ENCODE results near the gene CRACDL.

CRACDL gene, protein sequence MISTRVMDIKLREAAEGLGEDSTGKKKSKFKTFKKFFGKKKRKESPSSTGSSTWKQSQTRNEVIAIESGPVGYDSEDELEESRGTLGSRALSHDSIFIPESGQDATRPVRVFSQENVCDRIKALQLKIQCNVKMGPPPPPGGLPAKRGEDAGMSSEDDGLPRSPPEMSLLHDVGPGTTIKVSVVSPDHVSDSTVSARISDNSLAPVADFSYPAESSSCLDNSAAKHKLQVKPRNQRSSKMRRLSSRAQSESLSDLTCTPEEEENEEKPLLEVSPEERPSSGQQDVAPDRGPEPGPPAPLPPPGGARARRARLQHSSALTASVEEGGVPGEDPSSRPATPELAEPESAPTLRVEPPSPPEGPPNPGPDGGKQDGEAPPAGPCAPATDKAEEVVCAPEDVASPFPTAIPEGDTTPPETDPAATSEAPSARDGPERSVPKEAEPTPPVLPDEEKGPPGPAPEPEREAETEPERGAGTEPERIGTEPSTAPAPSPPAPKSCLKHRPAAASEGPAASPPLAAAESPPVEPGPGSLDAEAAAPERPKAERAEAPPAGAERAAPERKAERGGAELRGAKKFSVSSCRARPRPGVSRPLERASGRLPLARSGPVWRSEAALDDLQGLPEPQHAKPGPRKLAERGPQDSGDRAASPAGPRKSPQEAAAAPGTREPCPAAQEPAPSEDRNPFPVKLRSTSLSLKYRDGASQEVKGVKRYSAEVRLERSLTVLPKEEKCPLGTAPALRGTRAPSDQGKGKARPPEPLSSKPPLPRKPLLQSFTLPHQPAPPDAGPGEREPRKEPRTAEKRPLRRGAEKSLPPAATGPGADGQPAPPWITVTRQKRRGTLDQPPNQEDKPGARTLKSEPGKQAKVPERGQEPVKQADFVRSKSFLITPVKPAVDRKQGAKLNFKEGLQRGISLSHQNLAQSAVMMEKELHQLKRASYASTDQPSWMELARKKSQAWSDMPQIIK

DNA sequence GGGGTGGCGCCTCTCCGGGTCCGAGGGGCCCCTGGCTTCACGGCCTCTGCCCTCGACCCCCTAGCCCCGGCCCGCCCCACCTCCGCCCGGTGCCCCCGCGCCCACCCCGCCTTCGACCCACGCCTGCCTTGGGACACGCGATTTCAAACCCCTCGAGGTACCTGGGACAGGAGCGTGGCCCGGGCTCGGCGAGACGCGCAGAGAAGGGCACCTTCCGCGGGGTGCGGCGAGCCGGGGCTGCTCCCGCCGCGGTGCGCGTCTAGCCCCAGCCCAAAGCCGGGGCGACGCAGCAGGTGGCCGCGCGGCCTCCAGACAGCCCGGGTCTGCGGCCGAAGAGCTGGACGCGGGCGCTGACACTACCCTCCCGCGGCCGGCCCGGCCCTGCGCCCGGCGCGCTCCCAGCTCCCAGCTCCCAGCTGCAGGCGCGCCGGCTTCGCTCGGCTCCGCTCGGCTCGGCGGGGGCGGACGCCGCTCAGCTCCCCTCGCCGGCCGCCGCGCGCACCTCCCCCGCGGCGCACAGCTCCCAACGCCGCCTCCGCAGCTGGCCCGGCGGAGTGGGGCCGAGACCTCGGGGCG lies at the start of gene CRACDL:
CRACDL (minus strand) TSS at position 449 of the 576 bp plus-strand sequence. CDS start 89,425 bp downstream, outside the sequence.
- no peak for DNase-seq (ENCODE audit: low spot score)

DNA sequence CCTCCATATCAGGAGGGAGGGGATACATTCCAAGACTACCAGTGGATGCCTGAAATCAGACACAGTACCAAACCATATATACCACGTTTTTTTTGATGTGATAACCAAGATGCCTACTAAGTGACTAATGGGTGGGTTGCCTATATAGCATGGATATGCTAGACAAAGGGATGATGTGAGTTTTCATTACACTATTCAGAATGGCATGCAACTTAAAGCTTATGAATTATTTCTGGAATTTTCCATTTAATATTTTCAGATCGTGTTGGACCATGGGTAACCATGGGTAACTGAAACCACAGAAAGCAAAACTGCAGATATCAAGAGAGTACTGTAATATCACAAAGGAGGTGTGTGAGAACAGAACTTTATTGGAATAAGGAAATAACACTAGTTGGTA lies 39.6 kb upstream of the CRACDL start:
- no peak for DNase-seq (ENCODE audit: low spot score)

DNA sequence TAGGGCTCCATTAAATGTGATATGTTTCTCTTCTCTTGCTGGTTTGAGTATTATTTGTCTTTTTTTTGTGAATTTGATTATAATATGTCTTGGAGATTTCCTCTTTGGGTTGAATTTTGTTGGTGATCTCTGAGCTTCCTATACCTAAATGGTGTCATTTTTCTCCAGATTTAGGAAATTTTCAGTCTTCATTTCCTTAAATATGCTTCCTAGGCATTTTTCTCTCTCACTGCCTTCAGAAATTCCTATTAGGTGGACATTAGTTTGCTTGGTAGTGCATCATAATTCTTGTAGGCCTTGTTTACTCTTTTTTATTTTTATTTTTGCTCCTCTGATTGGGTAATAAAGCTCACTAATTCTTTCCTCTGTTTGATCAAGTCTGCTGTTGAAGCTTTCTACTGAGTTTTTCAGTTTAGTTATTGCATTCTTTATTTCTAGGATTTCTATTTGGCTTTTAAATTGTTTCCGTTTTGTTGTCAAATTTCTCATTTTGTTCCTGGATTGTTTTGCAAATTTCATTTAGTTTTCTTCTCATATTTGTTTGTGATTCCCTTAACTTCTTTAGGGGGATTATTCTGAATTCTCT lies 36.6 kb upstream of the CRACDL start:
- no peak for DNase-seq (ENCODE audit: low spot score)

DNA sequence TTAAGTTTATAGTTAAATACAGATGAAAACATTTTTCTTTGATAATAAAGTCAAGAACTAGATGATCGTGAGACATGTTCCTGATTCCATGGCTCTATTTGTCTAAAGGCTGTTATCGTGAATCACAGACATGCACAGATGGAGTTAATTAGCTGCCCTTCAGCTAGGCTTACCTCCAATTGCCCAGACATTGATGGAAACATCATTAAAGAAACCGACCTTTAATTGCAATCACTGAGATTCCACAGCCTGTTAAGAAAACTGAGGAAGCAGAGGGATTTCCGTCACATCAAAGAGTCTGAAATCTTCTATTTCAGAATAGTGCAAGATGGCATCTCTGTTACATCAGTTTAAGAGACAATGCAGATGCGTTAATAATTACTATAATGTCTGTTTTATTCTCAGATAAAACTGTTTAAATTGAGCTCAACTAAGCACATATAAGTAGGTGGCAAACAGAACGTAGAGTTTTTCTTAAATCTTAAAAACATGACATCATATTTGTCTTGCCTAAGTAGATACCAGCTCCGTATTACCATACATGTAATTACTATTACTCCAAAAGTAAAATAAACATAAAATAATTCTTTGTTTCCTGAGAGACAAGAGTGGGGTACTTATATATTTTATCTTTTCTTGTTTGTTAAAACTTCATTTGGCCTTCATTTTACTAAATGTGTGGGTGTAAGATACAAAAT lies 23.9 kb upstream of the CRACDL start:
- no peak for DNase-seq (ENCODE audit: low spot score)

DNA sequence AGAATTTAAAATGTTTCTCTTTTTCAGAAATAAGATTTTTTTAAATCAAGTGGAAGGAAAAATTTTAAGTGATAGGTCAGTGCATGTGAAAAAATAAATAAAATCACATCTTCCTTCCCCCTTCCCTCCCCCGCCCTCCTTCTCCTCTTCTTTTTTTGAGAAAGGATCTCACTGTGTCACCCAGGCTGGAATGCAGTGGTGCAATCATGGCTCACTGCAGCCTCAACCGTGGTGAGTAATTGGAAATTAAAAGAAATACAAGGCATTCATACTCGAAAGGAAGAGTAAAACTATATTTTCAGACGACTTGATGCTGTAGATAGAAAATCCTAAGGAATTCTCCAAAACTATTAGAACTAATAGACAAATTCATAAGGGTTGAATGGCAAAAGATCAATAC lies 16.9 kb upstream of the CRACDL start:
- DNase-seq (ENCODE audit: low spot score), result no peak

DNA sequence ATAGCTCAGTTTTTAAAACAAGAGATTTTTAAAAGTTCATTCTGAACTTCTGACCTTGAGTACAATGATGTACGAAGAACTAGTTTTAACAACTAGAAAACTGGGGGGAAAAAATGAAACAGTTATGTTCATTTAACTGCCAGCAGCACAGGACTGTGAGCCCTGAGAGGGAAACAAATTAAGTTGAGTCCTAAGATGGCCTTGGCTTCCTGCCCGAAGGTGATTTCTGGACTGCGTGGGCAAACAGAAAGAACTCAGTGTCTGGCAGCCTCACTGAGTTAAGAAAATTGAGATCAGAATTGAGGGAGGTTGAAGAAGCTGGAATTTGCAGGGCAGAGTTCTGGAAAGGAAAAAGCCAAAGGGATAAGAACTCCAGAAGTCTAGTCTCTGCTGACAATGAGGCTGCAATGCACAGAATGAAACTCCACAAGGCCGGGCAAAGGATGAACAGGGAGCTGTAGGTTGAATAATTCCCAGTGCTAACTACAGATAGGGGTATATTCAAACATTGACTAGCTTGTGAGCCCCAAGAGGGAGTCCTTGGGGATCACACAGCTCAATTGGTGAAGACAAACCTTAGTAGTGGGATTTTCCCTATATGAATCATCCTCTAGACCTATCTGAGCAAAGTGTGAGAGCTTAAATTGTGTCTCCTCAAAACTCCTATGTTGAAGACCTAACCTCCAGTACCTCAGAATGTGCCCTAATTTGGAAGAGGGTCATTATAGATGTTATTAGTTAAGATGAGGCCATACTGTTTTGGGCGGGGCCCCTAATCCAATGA lies 13.1 kb upstream of the CRACDL start:
- no peak for DNase-seq (ENCODE audit: low spot score)

DNA sequence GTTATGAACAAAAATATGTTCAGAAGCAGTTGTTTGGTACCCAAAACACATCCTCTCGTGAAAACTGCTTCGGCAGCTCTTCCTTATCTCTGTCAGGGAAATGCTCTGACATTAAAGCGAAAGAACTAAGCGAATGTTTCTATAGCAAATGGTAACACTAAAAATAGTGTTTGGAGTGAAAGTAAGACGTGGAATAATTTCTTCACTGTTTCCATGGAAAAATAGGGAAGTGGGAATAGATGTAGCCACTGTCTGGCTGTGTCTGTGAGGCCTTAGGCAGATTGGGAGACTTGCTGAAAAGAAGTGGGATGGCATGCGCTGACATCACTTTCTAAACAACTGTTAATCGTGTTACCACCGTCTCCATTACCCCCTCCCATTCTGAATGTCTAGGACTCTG lies 11.5 kb upstream of the CRACDL start:
- no peak for DNase-seq (ENCODE audit: low spot score)

DNA sequence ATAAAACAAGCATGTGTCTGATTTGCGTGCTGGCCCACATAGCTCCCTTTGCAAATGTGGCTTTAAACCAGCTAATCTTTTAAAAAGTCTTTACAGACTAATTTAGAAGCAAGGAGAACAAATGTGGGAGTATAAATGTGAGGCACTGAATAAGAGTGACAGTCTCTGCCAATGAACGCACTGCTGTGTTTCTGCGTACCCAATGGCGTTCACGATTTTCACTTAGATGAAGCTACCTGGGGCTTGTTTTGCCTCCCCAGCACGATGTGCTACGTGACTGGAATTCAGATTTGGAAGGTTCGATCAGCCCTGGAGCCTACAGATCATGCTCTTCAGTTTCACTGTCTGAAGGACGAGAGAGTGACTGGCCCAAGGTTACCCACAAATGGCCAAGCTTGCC lies 10.8 kb upstream of the CRACDL start:
- DNase-seq (ENCODE audit: low spot score), result no peak

DNA sequence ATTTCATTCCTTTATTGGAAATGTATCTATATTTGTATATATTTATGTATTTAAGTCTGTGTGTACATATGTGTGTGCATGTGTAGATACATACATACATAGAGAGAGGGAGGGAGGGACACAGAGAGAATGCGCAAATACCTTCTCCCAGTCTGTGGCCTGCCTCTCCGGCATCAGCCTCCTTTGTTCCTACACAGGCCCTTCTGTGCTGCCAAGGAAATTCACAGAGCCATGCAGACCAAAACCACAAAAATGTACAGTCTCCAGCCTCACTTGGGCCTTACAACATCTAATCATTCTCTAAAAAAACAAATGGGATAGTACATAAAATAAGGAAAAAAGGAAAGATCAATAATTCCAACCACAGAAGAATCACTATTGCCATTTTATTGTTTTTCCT lies 8.8 kb upstream of the CRACDL start:
- DNase-seq (ENCODE audit: low spot score), result no peak

DNA sequence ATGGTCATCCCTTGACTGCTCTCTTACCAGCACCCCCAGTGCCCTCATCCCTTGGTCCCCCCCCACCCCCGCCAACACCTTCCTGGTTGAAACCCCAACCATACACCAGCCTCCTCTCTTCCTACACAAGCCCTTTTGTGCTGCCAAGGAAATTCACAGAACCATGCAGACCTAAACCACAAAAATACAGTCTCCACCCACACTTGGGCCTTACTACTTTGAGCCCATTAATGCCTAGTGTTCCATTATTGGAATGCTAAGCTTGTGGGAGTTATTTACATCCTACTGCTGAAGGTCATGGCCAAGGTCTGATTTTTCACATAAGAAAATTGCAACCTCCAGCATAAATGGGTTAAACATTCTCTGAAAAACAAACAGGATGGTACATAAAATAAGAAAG lies 4.1 kb upstream of the CRACDL start:
- no peak for DNase-seq (ENCODE audit: low spot score)

DNA sequence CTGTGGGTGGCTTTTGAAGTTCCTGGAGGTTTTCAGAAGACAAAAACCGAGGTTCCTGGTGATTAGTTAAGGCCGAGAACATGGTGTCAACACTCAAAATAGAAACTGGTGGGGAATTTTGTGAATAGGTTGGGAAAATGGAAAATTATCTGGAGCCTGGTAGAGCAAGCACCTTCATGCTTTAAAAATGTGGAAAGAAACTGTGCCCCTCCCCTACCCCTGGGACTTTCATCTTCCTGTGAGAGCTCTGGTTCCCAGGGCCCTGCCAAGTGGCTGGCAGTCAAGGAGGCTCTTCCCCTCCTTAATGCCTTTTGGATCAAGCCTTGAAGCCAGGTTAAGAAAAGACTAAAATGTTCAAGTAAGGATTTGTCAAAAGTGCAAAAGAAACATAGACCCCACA lies 1.9 kb upstream of the CRACDL start:
- DNase-seq (ENCODE audit: low spot score), result no peak

DNA sequence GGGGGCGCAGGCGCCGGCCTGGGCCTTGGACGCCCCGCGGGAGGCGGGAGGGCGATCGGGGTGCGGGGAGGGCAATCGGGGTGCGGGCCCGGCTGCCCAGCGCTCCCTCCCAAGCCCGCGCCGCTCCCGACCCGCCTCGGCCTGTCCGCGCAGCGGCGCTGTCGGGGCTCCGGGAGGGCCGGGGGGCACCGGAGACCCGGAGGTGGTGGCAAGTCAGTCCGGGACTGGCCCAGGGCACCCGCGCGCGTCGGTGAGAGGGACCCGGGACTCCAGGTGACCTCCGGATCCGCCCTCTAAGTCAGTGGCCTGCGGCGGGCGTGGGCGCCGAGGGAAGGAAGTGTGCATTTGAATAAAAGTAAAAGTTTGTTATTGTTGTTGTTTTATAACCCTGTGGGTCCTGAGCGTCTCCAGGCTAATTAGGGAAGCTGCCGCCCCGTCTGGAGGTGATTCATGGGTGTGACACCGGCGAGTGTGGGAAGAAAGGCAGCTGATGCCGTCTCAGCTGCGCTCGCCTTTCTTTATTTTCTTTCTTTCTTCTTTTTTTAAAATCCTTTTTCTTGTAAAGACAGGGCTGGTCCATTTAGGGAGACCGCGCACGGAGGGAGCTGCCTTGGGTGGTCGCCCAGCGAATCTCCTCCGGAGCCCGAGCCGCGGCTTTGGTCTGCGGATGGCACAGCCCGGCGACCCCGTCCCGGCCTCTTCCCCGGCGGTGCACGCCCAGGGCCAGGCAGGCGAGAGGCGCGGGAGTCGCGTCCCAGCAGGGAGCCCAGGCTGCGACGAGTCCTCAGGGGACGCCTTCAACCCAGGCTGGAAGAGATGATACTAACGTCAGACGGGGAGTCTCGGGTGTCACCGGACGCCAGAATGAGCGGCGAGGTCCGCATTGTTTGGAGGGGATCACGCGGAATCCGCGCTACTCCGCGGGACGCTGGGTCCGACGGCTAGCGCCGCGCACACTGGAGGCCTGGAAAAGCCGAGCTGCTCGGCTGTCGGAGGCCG lies 627 bp upstream of the CRACDL start:
- no peak for DNase-seq (ENCODE audit: low spot score)

DNA sequence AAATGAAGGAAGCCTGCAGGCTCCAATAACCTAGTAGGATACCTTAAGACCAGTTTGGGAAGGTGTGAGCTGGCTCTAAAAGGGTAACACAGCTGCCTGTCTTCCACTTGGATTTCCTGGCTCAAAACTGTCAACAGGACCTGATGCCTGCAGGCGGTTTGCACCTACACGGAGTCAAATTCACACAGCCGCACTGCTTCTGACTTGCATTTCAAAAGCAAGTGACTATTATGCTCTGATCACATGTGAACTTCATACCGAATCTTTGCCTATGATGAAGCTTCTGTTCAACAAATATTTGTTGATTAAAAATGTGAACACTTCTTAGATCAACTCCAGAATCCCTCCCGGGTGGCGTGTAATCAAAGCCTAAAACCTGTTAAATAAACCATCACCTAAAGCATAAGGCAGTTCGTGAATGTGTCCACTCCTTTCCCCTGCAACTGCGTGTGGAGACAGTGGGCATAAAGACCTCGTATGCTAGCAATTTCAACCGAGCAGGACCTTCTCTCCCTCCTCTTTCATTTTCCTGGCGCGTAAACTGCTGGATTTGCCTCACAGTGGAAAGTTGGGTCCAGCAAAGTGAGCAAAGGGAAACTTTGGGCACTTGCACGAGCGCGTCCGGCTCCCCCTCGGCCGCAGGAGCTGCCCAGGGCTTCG lies 784 bp downstream of the CRACDL start:
- DNase-seq (ENCODE audit: low spot score), result no peak

DNA sequence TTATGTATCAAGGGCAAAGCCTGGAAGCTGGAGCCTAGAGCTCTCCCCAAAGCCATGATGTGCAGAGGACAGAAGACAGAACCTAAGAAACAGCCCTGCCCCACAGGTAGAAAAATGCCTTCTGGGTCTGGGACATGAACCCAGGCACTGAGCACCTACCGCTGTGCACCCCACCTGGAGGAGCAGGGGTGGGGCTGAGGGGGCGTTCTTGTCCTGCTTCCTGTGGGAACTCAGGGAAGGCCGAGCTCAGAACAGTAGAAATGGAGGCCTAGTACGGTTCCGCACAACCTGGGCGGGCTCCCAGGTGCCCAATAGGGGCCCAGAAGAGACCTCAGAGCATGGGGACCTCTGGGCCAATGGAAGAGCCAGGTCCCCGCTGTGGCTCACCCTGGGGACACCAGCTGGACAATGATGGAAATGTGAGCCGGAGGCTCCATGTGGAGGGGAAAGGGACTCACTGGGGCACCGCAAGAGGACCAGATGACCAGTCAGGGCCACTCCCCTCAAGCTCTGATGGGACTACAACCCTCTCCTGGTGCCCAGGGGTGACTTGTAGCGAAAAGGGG lies 3.2 kb downstream of the CRACDL start:
- DNase-seq (ENCODE audit: low spot score), result no peak

DNA sequence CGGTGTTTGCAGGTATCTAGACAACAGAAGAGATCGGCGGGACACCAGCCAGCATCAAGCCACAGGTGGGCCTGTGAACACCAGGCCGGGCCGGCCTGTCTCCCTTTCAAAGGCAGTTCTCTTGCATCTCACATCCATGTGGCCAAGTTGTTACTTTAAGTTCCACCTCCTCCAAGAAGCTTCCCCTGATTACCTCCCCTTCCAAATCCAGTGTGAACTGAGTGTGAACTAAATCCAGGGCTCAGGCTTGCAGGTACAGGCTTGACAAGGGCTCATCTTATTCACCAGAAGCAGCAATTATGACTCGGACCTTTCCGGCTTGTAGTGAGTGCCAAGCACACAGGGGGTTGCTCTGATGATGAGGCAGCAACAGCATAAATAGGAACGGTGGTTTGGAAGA lies 3.9 kb downstream of the CRACDL start:
- no peak for DNase-seq (ENCODE audit: low spot score)

DNA sequence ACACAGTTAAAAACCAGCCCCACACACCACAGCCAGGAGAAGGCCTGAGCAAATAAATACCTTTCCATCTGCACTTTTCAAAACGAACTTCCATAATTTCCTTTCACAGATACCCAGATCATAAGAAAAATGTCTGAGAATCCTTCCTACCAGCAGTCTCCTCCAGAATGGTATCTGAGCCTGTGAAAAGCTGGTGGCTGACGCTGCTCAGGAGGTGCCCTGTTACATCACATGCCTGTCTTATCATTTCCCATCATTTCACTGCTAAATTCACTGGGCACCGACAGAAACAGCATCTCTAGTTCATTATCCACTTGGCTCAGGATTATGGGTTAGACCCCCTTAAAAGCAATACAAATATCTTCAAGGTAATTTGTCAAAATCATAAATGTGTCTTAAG lies 4.4 kb downstream of the CRACDL start:
- DNase-seq (ENCODE audit: low spot score), result no peak

DNA sequence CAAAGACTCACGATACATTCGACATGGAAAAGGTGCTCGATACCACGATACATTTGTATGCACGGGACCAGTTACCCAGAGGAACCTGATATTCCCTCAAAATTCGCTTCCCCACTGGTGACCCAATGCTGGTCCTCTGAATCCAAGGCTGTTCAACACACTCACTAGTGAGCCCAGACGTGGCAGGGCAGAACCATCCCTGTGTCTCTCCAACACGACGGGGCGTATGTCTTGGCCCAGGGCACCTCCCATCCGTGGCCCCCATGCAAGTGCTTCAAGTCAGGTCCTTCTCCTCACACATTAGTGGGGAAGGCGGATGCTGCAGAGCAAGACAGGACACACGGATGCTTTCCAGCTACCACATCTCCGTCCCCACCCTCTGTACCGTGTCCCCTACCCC lies 6.1 kb downstream of the CRACDL start:
- no peak for DNase-seq (ENCODE audit: low spot score)

DNA sequence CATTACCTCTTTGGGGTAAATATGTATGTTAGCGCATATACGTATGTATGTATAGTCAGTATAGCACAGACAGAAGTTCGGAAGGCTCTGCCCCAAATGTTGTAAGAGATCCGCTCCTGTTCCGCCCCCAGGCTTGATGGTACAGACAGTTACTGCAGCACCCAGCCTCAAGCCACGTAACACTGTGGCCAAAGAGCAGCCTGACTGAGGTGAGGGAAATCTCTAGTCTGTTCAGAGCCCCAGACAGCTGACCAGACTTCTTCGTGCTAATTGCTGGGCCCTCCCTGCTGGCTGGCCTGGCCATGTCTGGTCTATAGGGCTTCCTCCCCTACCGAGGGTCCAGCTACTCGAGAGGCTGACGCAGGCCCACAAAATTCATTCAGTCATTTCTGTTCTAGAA lies 7.8 kb downstream of the CRACDL start:
- no peak for DNase-seq (ENCODE audit: low spot score)

DNA sequence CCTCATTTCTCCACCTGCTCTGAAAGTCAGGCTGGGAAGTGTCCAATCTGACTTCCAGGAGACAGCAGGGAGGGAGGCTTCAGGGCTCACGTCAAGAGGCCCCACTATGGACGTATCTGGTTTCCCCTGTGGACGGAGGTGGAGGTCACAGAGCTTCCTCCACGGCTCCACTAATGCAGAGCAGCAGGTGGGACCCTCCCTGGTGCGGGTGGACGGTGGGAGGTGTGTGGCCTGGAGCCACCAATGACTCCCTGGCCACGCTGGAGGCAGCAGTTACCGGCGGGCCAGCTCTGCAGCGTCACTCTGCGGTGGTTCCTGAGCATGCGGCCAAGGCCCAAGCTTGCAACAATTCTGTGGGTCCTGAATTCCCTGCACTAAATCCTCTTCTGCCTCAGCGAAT lies 9.0 kb downstream of the CRACDL start:
- DNase-seq (ENCODE audit: low spot score), result no peak

Measured in pons (tissue), 1 donor.